SK-N-MC (cell line): Measurements from ENCODE around the gene OR2T2.
"Not testable (repeated sequence)": the region's sequence is repeated elsewhere in the genome, so short reads cannot be mapped to it uniquely, and the experiment has no call there.

Experiments
- EZH2 ChIP-seq: fragments of 200-600 bp; sonication (generic); IDR thresholded peaks from one replicate; pipeline ENCODE4 v1.6.1; 2017; ENCODE audit warnings: antibody characterized with exemption
- FOXP2 ChIP-seq: optimal IDR thresholded peaks from 2 replicates; pipeline ENCODE3; 2011; ENCODE audit warnings: mild to moderate bottlenecking, moderate library complexity; ENCODE audit not compliant: insufficient read depth; ENCODE audit errors: extremely low read length, control extremely low read depth
- POLR2AphosphoS5 ChIP-seq: IDR thresholded peaks from 2 replicates; pipeline ENCODE4 v1.6.1; 2012; ENCODE audit warnings: mild to moderate bottlenecking, low read depth, low read length, borderline replicate concordance

GRCh38 chr1:248453619-248454018 is 8.2 kb downstream of the OR2T2 start:
- TF ChIP-seq POLR2AphosphoS5, EZH2, FOXP2: not testable (repeated sequence)
